HCT116 (cell line): ENCODE measurements around the gene COL23A1. TPM values are rescaled to one million over a fixed set of nuclear protein-coding genes. Genes with fewer than 3 reads are reported as not detected.
A peak's percentile ranks its signal among the peaks of the same experiment; 100 is the strongest.

Experiments
- ATAC-seq: fragments of 200-7000 bp; cut with Tn5 transposase; 2 replicates; pipeline ENCODE4 v1.9.1; 2020; ENCODE audit warnings: mild to moderate bottlenecking, moderate library complexity
- BruUV-seq: library from RNA; stranded (reverse); fragments of 400-500 nt; replicated peaks from 2 replicates; lab custom pipeline; 2021; lab: Mats Ljungman, UMichigan
- CTCF ChIA-PET: fragments of 300-600 bp; sonication (Branson Sonifier 250); formaldehyde crosslinking; loops from one replicate; lab custom pipeline; 2021; ENCODE audit warnings: antibody characterized with exemption; lab: Charles Lee
- POLR2A ChIA-PET: fragments of 300-600, 350-600 bp; sonication (Branson Sonifier 250); formaldehyde crosslinking; loops from one replicate; lab custom pipeline; 2021; ENCODE audit warnings: antibody characterized with exemption; lab: Charles Lee
- RAD21 ChIA-PET, 2 experiments: fragments of 300-600 bp; sonication (Branson Sonifier 250); formaldehyde crosslinking; loops; one replicate each; lab custom pipeline; 2023; ENCODE audit warnings: low total read pairs in 2 of 2; ENCODE audit not compliant: uncharacterized antibody in 2 of 2, unreplicated experiment in 2 of 2, low non-redundant PET in 1 of 2; lab: Charles Lee
- DNase-seq: peaks from one replicate; pipeline ENCODE4 v3.0.0-alpha.2; 2010; ENCODE audit warnings: low read depth, low spot score
- H2AFZ ChIP-seq: fragments of 200-600 bp; shearing (Covaris generic), sonication (generic); 2 replicates; pipeline ENCODE4 v1.6.1; 2017; ENCODE audit warnings: low read depth, mixed run types, mixed read lengths, antibody characterized with exemption, low read length; ENCODE audit not compliant: poor library complexity, severe bottlenecking
- H3K27ac ChIP-seq: 2 replicates; pipeline ENCODE4 v1.5.1; 2012; ENCODE audit warnings: low read depth, low read length
- H3K27me3 ChIP-seq: fragments of 200-600 bp; sonication (generic); 2 replicates; pipeline ENCODE4 v1.6.1; 2016; ENCODE audit warnings: mixed run types, low read length, mixed read lengths; ENCODE audit not compliant: insufficient read depth
- H3K36me3 ChIP-seq, 2 experiments: fragments of 200-500 bp in 1 of 2; fragments of 200-600 bp in 1 of 2; sonication (Bioruptor generic) in 1 of 2; sonication (generic) in 1 of 2; 2 replicates each; pipeline versions ENCODE4 v1.5.1 to v1.6.1; 2014 to 2016; ENCODE audit warnings: low read length in 2 of 2, inconsistent platforms in 1 of 2, mixed read lengths in 1 of 2, mixed run types in 1 of 2; ENCODE audit not compliant: insufficient read depth in 2 of 2, control insufficient read depth in 1 of 2
- H3K4me1 ChIP-seq, 2 experiments: fragments of 200-600 bp in 1 of 2; sonication (generic) in 1 of 2; 2 replicates each; pipeline versions ENCODE4 v1.5.1 to v1.6.1; 2012 to 2017; ENCODE audit warnings: low read length in 2 of 2, inconsistent platforms in 1 of 2, mild to moderate bottlenecking in 1 of 2, mixed read lengths in 1 of 2, mixed run types in 1 of 2, moderate library complexity in 1 of 2; ENCODE audit not compliant: insufficient read depth in 2 of 2, control insufficient read depth in 1 of 2
- H3K4me2 ChIP-seq: fragments of 200-600 bp; sonication (generic); 2 replicates; pipeline ENCODE4 v1.6.1; 2017; ENCODE audit warnings: mixed run types, low read length, mixed read lengths
- H3K4me3 ChIP-seq, 2 experiments: fragments of 200-600 bp in 1 of 2; sonication (generic) in 1 of 2; replicated peaks in 1 of 2; 2 replicates each; pipeline ENCODE4 v1.5.1; 2011 to 2016; ENCODE audit warnings: low read length in 2 of 2, control low read depth in 1 of 2, low read depth in 1 of 2, mild to moderate bottlenecking in 1 of 2, mixed read lengths in 1 of 2, mixed run types in 1 of 2
- H3K79me2 ChIP-seq: fragments of 200-600 bp; sonication (generic); 2 replicates; pipeline ENCODE4 v1.6.1; 2017; ENCODE audit warnings: mild to moderate bottlenecking, mixed run types, low read length, moderate library complexity, mixed read lengths; ENCODE audit not compliant: insufficient read depth
- H3K9ac ChIP-seq: fragments of 200-600 bp; sonication (generic); 2 replicates; pipeline ENCODE4 v1.6.1; 2016; ENCODE audit warnings: low read length, mixed read lengths
- H3K9me2 ChIP-seq: fragments of 200-600 bp; sonication (generic), shearing (Covaris generic); 2 replicates; pipeline ENCODE4 v1.6.1; 2017; ENCODE audit warnings: mixed run types, mild to moderate bottlenecking, moderate library complexity; ENCODE audit not compliant: insufficient read depth
- H3K9me3 ChIP-seq, 2 experiments: fragments of 200-500 bp in 1 of 2; fragments of 200-600 bp in 1 of 2; sonication (Bioruptor generic) in 1 of 2; sonication (generic) in 1 of 2; 2 replicates each; pipeline ENCODE4 v1.6.1; 2014 to 2017; ENCODE audit warnings: low read length in 2 of 2, mixed read lengths in 2 of 2, inconsistent platforms in 1 of 2, low read depth in 1 of 2, mild to moderate bottlenecking in 1 of 2, mixed run types in 1 of 2, moderate library complexity in 1 of 2; ENCODE audit not compliant: control insufficient read depth in 1 of 2, insufficient read depth in 1 of 2
- H4K20me1 ChIP-seq: fragments of 200-600 bp; sonication (generic), shearing (Covaris generic); 2 replicates; pipeline ENCODE4 v1.6.1; 2017; ENCODE audit warnings: mixed run types, mild to moderate bottlenecking, moderate library complexity; ENCODE audit not compliant: insufficient read depth
- CBX3 ChIP-seq: IDR thresholded peaks from 2 replicates; pipeline ENCODE4 v1.6.1; 2012; ENCODE audit warnings: low read depth
- CEBPB ChIP-seq: IDR thresholded peaks from 2 replicates; pipeline ENCODE4 v1.6.1; 2012; ENCODE audit warnings: low read depth
- EGR1 ChIP-seq: IDR thresholded peaks from 2 replicates; pipeline ENCODE4 v1.6.1; 2012; ENCODE audit warnings: low read depth
- EZH2phosphoT487 ChIP-seq: fragments of 200-600 bp; IDR thresholded peaks from 2 replicates; pipeline ENCODE4 v1.6.1; 2018; ENCODE audit warnings: antibody characterized with exemption, borderline replicate concordance
- FOSL1 ChIP-seq: IDR thresholded peaks from 2 replicates; pipeline ENCODE4 v1.6.1; 2012; ENCODE audit warnings: low read depth
- MAX ChIP-seq: IDR thresholded peaks from 2 replicates; pipeline ENCODE4 v1.6.1; 2012
- RAD21 ChIP-seq: IDR thresholded peaks from 2 replicates; pipeline ENCODE4 v1.6.1; 2012; ENCODE audit warnings: low read depth, mild to moderate bottlenecking
- SIN3A ChIP-seq: IDR thresholded peaks from 2 replicates; pipeline ENCODE4 v1.6.1; 2012; ENCODE audit warnings: low read depth
- SRF ChIP-seq: IDR thresholded peaks from 2 replicates; pipeline ENCODE4 v1.6.1; 2012; ENCODE audit warnings: low read depth
- TCF7L2 ChIP-seq: IDR thresholded peaks from 2 replicates; pipeline ENCODE4 v1.7.0; 2011; ENCODE audit warnings: borderline replicate concordance, inconsistent platforms; ENCODE audit not compliant: insufficient read depth, insufficient read length; ENCODE audit errors: extremely low read depth
- YY1 ChIP-seq: IDR thresholded peaks from 2 replicates; pipeline ENCODE4 v1.6.1; 2011; ENCODE audit warnings: low read length, low read depth, moderate library complexity, mild to moderate bottlenecking; ENCODE audit not compliant: insufficient replicate concordance; ENCODE audit errors: extremely low read depth
- ZNF274 ChIP-seq: fragments of 200-500 bp; sonication (Bioruptor generic); IDR thresholded peaks from 2 replicates; pipeline ENCODE4 v1.6.1; 2014; ENCODE audit warnings: mild to moderate bottlenecking, low read depth, low read length, inconsistent platforms
- intact Hi-C: fragments of 100-400 bp; cut with micrococcal nuclease; formaldehyde crosslinking; loops from 2 replicates; pipeline ENCODE4 v1.10.0; 2022
- total RNA-seq: library from RNA; stranded (reverse); gene quantifications from one replicate; pipeline ENCODE4 v1.2.1, GENCODE V29; 2021; ENCODE audit not compliant: unreplicated experiment
- TF ChIP-seq, protein P1 (sequence below), 3 experiments: fragments of 200-600 bp in 1 of 3; sonication (generic) in 1 of 3; IDR thresholded peaks in 2 of 3; conservative IDR thresholded peaks in 1 of 3; 2 replicates each; pipeline ENCODE4 v1.5.1; 2012 to 2017; ENCODE audit warnings: low read depth in 2 of 3, low read length in 2 of 3, antibody characterized with exemption in 1 of 3, borderline replicate concordance in 1 of 3, control low read depth in 1 of 3, mild to moderate bottlenecking in 1 of 3, mixed read lengths in 1 of 3, mixed run types in 1 of 3, moderate library complexity in 1 of 3; ENCODE audit not compliant: insufficient read depth in 1 of 3

The COL23A1 gene
- total RNA-seq, 1 experiment from 2014 or later = not detected

DNA sequence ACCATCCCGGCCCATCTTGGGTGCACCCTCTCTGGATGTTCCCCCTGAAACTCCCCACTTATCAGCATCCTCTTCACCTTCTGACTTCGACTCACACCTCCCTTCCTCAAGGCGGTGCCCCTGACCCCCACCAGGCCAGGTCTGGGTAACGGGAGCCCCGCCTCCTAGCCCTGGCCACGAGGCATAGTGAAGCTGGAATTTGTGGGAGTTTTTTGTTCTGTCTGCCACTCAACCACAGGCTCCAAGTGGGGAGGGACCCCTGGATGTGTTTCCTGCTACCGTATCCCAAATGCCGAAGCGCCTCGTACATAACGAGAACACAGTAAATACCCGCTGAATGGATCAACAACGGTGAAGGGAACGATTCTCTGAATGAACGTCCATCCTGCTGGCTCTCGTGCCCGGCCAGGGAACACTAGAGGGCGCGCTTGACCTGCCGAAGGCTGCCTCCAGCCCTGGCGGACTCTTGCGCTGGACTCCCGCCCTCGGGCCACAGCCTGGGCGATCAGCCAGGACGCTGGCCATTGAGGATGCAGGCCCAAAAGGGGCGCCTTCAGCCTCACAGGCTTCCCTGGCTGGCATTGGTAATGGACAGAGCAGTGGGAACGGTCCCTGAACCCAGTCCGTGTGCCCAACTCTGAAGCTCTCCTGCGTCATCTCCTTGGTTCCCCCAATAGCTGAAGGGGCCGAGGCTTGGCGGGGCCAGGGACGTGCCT lies 310.3 kb downstream of the COL23A1 start:
- DNase-seq (peak; percentile 49), ATAC-seq (peak; percentile 97)
- H3K27me3 ChIP-seq = no peaks in the 10 kb centered on the region
- POLR2A ChIA-PET = no interaction called here
- TF ChIP-seq CEBPB (no peak), EZH2phosphoT487 (no peak), ZNF274 (no peak), SIN3A (no peak), YY1 (peak; percentile 13), RAD21 (peak; percentile 98), EGR1 (no peak), TCF7L2 (no peak), SRF (no peak), CBX3 (no peak), FOSL1 (no peak), MAX (no peak)
- TF ChIP-seq, protein P1, sequence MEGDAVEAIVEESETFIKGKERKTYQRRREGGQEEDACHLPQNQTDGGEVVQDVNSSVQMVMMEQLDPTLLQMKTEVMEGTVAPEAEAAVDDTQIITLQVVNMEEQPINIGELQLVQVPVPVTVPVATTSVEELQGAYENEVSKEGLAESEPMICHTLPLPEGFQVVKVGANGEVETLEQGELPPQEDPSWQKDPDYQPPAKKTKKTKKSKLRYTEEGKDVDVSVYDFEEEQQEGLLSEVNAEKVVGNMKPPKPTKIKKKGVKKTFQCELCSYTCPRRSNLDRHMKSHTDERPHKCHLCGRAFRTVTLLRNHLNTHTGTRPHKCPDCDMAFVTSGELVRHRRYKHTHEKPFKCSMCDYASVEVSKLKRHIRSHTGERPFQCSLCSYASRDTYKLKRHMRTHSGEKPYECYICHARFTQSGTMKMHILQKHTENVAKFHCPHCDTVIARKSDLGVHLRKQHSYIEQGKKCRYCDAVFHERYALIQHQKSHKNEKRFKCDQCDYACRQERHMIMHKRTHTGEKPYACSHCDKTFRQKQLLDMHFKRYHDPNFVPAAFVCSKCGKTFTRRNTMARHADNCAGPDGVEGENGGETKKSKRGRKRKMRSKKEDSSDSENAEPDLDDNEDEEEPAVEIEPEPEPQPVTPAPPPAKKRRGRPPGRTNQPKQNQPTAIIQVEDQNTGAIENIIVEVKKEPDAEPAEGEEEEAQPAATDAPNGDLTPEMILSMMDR (IDR thresholded peaks at IDR 0.05 in 2 of 3, conservative IDR thresholded peaks at IDR 0.05 in 1 of 3; ENCODE audit: borderline replicate concordance in 1 of 3, insufficient read depth in 1 of 3, low read depth in 2 of 3, low read length in 2 of 3) = peak; percentile 87 to 97 (median 95)
- RAD21 ChIA-PET = interaction anchor here in 1 of 2 experiments (1.6 kb wide), 1 partner anchor 181 kb away, joined by 4 read pairs; no protein-coding TSS in a partner anchor
- intact Hi-C loops = loop anchor here (1.0 to 2.0 kb wide), 3 partner anchors 271 to 1214 kb away; partner anchors contain the start of gene ZNF354A
- H3K4me1 ChIP-seq = peaks cover 0 to 4% of the 10 kb centered on the region in 2 experiments; a peak in 2 of 4 replicates
- no peaks in the 10 kb centered on the region for H3K36me3 ChIP-seq
- peaks cover 8 to 19% of the 10 kb centered on the region in 2 experiments; a peak in 2 of 4 replicates for H3K9me3 ChIP-seq
- CTCF ChIA-PET = interaction anchor here (0.6 to 2.5 kb wide), 2 partner anchors 182 to 272 kb away, joined by 4 to 11 read pairs; no protein-coding TSS in a partner anchor
- no peak overlapping the region for H3K9ac ChIP-seq
- peak overlapping the region; percentile 99 for H2AFZ ChIP-seq
- H4K20me1 ChIP-seq = no peaks in the 10 kb centered on the region
- peak overlapping the region; percentile 66 for H3K4me2 ChIP-seq
- no peaks in the 10 kb centered on the region for H3K79me2 ChIP-seq
- no peak overlapping the region for H3K4me3 ChIP-seq
- H3K27ac ChIP-seq = no peak overlapping the region
- no TSS peak for BruUV-seq
- no peaks in the 10 kb centered on the region for H3K9me2 ChIP-seq
